HG03066 (cell line): ENCODE measurements around the gene BCAS2.
"Not testable (repeated sequence)": the region's sequence is repeated elsewhere in the genome, so short reads cannot be mapped to it uniquely, and the experiment has no call there.

ENCODE experiments used
- ATAC-seq: cut with Tn5 transposase; IDR thresholded peaks from one replicate; pipeline ENCODE4 v1.9.1; 2021; ENCODE audit warnings: low read depth; ENCODE audit not compliant: unreplicated experiment

The BCAS2 gene

DNA sequence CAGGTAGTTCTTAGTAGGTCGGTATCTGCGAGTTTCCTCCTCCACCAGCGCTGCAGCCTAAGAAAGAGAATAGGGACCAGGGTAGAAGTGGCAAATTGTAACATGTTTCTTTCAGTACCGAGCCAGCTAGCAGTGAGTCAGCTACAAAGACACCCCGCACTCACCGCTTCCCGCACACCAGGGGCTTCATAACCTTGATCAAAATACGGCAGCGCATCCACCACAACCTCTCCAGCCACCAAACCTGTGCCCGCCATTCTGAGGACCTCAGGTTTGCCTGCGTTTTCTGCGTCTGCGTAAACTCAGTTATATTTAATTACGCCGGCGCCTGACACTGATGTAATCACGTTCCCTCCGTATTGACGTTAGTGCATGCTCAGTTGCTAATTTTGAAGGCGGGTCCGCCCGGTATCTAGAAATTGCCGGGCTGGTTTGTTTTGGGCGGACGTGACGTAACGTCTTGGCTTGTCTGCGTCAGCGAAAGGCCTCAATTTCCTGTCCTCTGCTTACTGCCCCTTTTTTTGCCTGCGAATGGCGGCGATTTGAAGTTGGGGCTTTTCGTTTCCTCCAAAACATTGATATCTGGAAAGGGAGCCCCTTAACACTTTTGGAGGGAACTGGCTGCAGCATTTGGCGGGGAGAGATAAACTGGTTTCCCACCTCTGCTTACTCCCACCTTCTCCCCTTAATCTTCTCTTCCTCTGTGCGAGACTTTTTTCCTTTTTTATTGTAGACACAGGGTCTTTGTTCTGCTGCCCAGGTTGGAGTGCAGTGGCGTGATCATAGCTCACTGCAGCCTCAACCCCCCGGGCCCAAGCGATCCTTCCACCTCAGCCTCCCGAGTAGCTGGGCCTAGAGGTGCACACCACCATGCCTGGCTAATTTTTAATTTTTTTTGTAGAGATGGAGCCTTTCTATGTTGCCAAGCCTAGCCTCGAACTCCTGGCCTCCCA is at the start of gene BCAS2:
Gene BCAS2, minus strand, starts transcription at position 281 of the 953 bp plus-strand sequence. Its CDS starts 24 bp downstream, at position 257.
- ATAC-seq = peak; percentile 98

DNA sequence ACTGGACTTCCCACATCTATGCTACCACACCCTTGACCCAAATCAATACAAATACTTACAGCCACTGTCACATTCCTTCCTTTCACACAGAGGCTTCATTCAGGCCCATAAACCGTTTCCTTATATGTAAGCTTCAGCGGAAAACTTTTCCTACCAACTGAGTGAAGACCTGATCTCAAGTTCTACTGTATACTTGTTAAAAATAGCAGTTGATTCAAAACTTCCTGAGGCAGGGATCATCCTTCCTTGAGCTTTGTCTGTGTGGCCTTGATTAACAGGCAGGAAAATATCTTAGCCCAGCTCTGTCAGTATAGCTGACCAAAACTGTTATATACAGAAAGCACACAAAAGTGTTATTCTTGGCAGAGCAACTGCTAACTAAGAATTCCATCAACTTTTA is 45.7 kb upstream of the BCAS2 start:
- ATAC-seq = no peak

DNA sequence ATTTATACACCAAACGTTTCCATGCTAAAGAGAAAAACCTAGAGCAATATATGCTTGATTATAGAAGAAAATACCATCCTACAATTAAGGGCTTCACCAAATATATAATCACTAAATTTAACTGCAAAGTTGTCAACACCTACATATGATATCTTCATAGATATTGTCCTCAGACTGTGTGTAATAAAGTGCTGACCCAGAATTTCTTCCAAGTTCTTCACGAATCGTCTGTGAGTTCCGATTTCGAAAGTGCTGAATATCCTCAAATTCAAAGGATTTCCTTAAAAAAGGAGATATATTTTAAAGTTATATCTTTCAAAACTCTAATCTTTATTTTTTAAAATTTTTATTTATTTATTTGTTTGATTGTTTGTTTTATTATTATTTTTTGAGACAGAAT is 41.9 kb upstream of the BCAS2 start:
- ATAC-seq = no peak

DNA sequence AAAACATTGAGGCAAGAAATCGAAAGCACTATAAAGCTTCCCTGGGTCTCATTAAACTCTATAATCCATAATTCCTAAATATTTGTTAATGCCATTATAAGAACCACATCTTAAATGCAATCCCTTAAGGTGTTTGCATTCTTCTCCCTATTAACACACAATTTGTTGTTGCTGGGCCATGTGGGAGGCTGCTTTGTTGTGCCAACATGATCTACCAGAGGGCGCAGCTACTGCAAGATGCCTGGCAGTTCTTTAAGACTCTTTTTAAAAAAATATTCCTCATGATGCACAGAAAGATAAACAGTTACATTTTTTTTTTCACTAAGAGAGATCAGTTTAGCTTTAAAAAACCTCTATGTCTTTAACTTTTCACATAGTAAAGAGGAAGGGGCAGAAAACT is 39.0 kb upstream of the BCAS2 start:
- no peak for ATAC-seq

DNA sequence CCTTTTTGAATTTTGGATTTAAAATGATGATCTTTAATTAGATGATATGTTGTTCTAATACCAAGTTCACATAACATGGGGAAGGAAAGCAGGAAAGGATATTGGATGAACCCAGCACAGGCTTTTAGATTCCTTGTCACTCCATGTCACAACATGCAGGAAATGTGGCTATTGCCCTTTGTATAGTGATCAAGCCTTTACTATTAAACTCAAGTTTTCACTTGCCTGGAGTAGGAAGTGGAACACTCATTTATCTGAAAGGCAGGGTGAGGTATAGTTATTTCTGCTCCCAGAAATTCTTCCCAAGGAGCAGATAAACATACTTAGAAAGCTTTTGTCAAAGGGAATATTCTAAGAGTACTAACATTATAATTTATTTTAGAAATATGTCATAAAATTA is 37.2 kb upstream of the BCAS2 start:
- ATAC-seq = no peak

DNA sequence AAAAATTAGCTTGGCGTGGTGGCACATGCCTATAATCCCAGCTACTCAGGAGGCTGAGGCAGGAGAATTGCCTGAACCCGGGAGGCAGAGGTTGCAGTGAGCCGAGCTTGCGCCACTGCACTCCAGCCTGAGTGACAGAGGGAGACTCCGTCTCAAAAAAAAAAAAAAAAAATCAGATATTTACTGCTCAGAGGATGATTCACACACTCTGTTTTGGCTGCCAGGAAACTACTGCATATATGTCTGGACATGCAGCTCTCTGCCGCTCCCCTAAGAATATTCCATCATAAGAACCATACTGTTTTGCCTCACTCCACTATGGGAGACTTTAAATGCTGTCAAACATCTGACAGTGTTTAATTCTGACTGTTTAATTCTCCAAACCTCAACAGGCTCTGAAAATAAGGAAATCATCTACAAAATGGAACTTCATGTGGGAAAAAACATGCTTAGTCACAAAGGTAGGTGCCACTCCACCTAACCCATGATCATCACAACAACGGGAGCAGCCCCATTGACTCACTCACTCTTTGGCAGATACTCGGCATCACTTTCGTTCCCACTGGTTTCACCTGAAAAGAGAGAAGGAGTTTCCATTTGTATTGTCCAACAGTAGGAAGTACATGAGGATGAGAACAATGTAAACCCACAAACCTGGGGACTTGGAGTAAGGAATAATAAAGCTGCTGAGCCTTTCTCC is 29.3 kb upstream of the BCAS2 start:
- ATAC-seq = no peak

DNA sequence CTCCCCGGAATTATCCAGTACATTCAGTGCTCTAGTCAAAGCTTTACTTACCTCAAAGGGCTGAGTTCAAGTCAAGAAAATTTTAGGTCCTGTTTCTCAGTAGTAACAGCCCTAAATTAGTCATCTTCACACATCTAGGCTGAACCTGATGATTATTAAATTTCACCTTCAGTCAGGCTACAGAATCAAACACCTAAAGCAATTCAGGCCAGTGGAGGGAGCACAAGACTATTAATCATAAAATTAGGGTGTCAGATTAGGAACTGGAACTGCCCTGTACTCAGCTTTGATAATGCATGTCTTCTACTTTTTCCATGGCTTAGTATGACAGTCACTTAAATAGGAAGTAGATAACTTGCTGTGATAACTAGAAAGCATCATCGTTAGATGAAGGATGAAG is 28.4 kb upstream of the BCAS2 start:
- no peak for ATAC-seq

DNA sequence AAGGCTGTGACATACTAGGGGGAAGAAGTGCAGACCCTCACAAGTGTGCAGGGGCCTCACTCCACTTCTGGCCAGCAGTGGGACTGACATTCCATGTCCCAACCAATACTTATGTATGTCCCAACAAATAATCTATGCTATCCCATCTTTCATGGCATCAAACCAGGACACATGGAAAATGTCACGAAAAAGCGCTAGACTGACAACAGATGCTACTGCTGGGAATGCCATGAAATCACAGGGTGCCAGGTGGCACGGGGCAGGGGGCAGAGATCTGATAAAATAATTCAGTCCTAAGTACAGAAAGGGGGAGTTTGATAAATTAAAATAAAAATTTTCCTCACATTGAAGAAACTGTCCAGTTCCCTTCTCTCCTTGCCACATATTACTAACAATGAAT is 27.6 kb upstream of the BCAS2 start:
- ATAC-seq = no peak

DNA sequence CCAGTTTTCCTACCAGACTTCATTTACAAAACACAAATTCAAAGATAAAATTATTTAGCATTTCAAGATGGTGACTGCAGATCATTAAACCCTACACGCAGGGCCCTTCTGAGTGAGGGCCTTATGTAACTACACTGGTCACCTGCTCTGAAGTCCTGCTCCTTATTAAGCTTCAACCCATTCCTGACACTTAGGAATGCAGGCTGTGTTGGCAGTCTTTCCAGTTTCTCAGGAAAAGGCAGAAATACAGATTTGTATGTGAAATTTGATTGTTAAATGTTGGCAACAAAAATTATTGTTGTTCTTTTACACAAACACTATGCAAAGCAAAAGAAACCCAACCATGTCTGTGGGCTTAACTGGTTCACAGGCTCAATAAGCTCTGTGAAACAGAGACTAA is 25.8 kb upstream of the BCAS2 start:
- no peak for ATAC-seq

DNA sequence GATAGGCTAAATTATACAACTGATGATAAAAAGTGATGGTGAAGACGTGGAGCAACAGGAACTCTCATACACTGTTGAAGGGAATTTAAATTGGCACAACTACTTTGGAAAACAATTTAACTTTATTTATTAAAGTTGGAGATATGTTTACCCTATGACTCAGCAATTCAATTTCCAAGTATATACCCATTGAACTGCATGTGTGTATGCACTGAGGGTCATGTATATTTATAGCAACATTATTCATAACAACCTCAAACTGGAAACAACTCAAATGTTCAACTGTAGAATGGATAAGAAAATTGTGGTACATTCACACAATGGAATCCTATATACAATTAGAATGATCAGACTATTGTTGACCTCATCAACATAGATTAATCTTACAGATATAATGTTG is 16.5 kb upstream of the BCAS2 start:
- ATAC-seq = no peak

DNA sequence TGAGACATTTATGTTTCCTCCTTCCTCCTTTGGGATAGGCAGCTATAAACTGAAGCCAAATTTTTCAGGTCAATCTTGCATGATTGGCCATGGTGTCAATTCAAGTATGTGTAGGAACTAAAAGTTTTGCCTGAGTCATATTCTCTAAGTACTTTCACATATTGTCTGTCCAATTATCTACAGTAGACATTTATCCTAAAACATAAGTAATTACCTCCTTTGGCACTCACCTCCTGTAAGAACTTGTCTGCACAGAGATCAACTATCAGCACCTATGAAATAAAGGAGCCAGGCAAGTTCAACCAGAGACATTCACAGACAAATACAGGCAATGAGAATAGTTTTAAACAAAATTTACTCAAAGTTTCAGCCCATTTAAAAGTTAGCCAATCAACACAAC is 14.2 kb upstream of the BCAS2 start:
- ATAC-seq = no peak

DNA sequence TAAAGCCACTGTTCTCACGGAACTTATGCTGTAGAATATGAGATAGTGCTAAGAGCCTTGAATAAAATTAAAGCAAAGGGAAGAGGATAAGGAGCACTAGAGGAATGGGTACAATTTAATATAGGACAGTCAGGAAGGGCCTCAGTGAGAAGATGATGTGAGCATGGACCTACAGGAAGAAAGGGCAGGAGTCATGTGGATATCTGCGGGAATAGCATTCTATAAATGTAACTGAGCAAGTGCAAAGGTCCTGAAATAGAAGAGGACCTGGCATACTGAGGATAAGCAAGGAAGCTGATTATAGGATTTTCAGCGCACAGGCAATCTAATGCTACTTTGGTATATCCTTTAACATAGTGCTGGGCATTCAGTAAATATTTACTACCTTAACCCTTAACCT is 12.6 kb upstream of the BCAS2 start:
- no peak for ATAC-seq

DNA sequence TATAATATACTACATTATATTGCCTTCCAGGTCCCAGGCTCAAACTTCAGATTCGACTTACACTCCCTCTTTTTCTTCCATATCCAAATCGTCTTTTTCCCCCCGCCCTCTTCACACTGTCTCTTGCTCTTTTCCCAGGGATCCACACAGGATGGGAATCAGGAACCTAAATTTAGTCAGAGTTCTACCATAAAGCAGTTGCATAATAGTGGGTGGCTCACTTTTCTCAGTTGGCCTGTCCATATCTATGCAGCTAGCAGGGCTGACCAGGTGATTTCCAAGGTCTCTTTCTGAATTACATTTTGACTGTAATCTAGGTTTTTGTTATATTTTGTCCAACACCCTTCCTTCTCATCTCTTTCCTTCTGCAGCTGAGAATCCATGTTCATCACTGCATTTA is 7.7 kb upstream of the BCAS2 start:
- no peak for ATAC-seq

DNA sequence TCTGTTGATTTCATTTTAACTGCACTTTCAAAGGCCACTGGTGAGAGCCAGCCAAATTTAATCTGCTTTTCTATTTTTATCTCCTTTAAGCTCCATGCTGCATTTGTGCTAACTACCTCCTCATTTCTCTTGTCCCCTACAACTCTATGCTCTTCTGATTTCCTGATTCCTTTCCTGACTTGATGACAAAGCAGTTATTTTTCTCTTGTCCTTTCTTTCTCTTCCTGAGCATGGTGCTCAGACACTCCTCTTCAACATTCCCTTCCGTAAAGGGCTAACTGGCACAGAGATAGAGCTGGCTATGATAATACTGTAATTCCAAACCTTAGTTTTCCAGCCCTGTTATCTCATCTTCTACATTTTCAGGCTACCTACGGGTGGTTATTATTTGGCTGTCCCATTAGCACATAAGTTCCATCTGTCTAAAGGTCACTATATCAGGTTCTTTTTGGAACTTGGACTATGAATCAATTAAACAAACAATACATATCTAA is 6.8 kb upstream of the BCAS2 start:
- no peak for ATAC-seq

DNA sequence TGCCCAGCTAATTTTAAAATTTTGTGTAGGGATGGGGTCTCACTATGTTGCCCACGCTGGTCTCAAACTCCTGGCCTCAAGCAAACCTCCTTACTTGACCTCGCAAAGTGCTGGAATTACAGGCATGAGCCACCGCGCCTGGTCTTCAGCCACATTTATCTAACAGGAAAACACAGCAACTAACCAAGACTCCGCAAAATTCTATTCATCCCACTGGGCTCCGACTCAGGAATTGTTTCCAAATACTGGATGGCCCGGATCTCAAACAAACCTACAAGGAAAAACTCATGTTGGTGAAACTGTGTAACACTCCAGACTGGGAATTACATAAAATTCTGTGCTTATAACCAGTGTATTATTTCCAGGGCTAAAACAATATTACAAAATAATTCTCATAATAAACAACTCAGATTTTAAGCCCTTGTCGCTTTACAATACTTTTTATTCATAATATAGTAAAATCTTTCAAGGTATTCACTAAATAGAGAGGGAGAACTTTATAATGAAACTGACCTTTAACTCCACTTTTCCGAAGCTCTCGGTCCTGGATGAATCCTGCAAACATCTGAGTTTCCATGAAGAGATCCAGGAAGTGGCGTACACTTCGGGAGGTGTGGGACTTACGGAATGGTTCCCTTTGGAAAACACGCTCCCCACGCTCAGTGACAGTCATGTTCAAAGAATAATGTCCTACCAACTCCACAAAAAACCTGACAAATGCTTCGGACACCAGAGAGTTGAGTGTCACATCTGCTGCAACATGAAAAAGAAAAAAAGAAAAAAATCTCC is 6.0 kb upstream of the BCAS2 start:
- ATAC-seq = no peak

DNA sequence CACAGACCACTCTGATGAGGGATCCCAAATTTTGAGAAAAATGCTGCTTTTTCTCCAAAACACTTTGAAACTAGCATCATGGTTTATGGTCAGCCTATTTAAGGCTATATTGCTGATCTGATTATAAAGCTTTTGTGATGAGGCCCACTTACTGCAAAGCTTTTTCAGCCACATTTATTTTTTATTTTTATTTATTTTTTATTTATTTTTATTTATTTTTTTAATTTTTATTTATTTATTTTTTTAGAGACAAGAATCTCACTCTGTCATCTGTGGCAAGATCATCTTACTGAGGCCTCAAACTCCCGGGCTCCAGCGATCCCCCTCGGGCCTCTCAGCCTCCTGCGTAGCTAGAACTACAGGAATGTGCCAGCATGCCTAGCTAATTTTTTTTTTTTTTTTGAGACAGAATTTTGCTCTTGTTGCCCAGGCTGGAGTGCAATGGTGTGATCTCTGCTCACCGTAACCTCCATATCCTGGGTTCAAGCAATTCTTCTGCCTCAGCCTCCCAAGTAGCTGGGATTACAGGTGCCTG is 5.2 kb upstream of the BCAS2 start:
- no peak for ATAC-seq

DNA sequence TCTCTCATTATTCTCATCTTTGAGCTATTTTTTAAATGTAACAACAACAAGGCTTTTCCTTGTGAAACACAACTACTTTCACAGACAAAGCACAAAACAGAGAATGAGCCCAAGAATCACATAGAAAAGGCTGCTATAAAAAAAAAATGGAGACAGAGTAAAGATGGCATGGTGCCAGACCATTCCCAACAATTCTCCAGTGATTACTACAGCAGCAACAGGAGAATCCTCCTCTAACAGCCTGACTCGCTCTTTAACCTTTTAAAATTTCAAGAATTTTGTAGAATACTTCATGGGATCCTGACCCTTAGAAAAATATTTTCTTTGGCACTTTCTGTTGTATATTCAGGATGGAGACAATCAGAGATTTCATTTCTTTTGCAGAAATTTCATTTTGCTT is 3.8 kb upstream of the BCAS2 start:
- no peak for ATAC-seq

DNA sequence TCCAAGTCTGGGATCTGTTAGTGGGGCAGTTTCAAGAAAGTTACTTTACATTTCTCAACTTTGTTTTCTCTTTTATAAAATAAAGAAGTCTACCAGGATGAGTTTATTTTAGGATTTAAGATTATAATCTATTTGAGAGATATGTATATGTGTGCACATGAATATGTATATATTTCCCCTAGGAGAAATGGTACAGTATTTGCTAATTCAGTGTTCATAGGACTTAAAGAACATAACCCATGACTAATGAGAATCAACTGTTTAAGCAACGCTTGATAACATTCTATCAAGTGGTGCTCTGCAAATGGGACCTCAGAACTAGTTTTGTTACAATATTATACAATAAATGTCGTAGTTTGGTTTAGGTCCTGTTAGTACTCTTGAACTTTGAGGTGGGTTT is 7.0 kb downstream of the BCAS2 start:
- no peak for ATAC-seq

DNA sequence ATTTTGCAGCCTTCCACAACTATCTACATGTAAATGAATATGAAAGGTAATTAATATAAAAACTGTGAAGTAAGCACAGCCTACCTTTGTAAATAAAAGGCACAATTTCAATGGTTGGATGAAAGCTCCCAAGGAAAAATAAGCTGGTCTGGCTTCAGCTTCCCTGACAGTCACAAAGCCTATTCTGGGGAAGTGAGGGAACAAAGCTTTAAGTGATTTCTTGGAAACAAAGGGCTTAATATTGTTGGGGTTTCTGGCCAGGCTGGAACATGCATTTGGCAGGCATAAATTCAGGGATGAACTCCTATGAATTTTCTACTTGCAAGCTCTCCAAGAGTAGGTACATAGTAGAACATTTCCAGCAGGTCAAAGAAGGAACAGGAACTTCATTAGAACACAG is 17.3 kb downstream of the BCAS2 start:
- ATAC-seq = no peak

DNA sequence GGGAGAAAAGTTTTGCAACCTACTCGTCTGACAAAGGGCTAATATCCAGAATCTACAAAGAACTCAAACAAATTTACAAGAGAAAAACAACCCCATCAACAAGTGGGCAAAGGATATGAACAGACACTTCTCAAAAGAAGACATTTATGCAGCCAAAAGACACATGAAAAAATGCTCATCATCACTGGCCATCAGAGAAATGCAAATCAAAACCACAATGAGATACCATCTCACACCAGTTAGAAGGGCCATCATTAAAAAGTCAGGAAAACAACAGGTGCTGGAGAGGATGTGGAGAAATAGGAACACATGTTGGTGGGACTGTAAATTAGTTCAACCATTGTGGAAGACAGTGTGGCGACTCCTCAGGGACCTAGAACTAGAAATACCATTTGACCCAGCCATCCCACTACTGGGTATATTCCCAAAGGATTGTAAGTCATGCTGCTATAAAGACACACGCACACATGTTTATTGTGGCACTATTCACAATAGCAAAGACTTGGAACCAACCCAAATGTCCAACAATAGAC is 18.4 kb downstream of the BCAS2 start:
- not testable (repeated sequence) for ATAC-seq
